Astrocyte of the cerebellum (primary cell): ENCODE data around the gene GEMIN7.

Source experiments
- DNase-seq: peaks from one replicate; pipeline ENCODE4 v3.0.0-alpha.2; 2011; ENCODE audit warnings: low read depth
- H3K4me3 ChIP-seq: 2 replicates; pipeline ENCODE4 v1.5.1; 2011; ENCODE audit warnings: mild to moderate bottlenecking, low read depth, low read length, moderate library complexity
- in situ Hi-C: cut with HindIII; loops from 2 replicates; pipeline ENCODE4 v1.10.0; 2017; ENCODE audit warnings: low sequenced_read_pairs
- TF ChIP-seq, protein P1 (sequence below): IDR thresholded peaks from 2 replicates; pipeline ENCODE4 v1.5.1; 2012; ENCODE audit warnings: low read length, low read depth, moderate library complexity, mild to moderate bottlenecking; ENCODE audit errors: missing control alignments

The GEMIN7 gene

DNA sequence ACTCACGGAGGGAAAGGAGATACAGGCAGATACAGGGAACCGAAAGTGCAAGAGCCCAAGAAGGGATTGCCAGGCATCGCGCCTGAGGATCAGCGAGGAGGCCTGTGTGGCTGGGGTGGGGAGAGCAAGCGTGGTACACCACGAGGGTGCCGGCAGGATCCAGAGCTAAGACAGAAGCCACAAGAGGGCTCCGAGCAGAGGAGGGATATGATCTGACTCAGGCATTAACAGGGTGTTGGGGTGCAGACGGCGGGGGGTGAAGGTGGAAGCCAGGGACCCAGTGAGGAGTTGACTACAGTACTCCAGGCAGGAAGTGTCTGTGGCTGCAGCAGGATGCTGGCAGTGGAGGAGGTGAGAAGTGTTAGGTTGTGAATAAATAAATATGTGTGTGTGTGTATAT is 8.5 kb downstream of the GEMIN7 start:
- no peak overlapping the region for H3K4me3 ChIP-seq
- DNase-seq, result no peak
- in situ Hi-C loops, result no loop called here
- TF ChIP-seq, protein P1, sequence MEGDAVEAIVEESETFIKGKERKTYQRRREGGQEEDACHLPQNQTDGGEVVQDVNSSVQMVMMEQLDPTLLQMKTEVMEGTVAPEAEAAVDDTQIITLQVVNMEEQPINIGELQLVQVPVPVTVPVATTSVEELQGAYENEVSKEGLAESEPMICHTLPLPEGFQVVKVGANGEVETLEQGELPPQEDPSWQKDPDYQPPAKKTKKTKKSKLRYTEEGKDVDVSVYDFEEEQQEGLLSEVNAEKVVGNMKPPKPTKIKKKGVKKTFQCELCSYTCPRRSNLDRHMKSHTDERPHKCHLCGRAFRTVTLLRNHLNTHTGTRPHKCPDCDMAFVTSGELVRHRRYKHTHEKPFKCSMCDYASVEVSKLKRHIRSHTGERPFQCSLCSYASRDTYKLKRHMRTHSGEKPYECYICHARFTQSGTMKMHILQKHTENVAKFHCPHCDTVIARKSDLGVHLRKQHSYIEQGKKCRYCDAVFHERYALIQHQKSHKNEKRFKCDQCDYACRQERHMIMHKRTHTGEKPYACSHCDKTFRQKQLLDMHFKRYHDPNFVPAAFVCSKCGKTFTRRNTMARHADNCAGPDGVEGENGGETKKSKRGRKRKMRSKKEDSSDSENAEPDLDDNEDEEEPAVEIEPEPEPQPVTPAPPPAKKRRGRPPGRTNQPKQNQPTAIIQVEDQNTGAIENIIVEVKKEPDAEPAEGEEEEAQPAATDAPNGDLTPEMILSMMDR, result no peak

DNA sequence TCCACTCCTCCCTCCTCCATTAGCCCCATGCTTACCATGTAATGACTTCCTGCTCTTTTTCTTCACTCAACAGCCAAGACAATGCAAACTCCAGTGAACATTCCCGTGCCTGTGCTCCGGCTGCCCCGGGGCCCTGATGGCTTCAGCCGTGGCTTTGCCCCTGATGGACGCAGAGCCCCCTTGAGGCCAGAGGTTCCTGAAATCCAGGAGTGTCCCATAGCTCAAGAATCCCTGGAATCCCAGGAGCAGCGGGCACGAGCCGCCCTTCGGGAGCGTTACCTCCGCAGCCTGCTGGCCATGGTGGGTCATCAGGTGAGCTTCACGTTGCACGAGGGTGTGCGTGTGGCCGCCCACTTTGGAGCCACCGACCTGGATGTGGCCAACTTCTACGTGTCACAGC is 11.0 kb downstream of the GEMIN7 start:
- no peak overlapping the region for H3K4me3 ChIP-seq
- in situ Hi-C loops, result no loop called here
- TF ChIP-seq, protein P1, result no peak
- no peak for DNase-seq

DNA sequence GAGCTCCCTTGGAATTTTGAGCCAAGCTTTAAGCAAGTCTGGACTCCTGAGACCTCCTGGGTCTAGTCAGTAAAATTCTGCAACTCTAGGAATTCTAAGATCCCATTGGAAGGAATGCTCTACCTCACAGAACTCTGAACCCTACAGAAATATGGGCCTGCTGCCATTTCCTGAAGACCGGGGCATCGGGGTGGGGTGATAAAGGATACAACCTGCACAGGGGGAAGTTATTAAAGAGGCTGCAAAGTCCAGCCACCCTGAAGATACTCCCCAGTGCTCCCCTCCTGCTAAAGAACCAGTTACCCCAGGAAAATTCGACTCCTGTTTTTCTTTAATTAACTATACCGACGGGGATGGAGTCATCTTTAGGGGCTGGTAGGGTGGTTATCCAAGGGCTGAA is 11.5 kb downstream of the GEMIN7 start:
- TF ChIP-seq, protein P1, result no peak
- H3K4me3 ChIP-seq, result peak overlapping the region; percentile 99
- in situ Hi-C loops, result no loop called here
- DNase-seq, result no peak

DNA sequence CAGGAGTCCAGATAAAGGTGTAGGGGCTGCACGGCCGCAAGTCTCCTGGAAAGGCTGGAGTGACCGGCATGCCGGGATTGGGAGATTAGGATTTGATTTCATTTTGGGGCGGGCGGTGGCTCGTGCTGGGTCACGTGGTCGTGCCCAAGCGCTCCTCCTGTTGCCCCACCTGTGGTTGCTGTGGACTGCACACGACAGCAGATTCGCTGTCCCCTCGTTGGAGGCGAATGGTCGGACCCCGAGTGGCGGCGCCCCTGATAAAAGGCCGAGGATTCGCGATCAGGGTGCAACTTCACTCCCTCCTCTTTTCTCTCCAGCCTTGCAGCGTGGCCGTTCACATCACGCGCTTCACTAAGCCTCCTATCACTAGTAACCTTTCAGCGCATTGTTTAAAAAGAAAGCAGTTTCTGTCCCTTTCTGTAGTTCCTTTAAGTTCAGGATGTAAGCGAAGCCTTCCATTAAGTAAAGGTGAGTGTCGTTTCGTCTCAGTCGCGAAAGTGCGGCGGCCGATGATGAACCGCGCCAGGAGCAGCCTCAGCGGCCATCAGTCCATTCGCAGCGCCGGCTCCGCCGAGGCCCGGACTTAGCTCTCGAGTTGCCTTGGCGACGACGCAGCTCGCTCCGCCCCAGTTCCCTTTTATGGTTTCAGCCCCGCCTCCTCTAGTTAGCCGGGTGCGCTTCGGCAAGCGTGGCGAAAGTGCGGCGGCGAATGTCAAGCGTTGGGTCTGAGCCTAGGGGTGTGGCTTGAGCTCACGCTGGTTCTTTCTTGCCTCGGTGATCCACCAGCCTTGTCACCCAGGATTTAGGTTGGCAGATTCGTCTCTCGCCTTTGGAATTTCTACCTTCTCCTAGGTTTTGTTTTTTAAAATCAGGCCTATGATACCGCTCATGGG is 12.2 kb downstream of the GEMIN7 start:
- H3K4me3 ChIP-seq, result peak overlapping the region; percentile 99
- DNase-seq, result peak; percentile 98
- in situ Hi-C loops, result no loop called here
- TF ChIP-seq, protein P1, result no peak

DNA sequence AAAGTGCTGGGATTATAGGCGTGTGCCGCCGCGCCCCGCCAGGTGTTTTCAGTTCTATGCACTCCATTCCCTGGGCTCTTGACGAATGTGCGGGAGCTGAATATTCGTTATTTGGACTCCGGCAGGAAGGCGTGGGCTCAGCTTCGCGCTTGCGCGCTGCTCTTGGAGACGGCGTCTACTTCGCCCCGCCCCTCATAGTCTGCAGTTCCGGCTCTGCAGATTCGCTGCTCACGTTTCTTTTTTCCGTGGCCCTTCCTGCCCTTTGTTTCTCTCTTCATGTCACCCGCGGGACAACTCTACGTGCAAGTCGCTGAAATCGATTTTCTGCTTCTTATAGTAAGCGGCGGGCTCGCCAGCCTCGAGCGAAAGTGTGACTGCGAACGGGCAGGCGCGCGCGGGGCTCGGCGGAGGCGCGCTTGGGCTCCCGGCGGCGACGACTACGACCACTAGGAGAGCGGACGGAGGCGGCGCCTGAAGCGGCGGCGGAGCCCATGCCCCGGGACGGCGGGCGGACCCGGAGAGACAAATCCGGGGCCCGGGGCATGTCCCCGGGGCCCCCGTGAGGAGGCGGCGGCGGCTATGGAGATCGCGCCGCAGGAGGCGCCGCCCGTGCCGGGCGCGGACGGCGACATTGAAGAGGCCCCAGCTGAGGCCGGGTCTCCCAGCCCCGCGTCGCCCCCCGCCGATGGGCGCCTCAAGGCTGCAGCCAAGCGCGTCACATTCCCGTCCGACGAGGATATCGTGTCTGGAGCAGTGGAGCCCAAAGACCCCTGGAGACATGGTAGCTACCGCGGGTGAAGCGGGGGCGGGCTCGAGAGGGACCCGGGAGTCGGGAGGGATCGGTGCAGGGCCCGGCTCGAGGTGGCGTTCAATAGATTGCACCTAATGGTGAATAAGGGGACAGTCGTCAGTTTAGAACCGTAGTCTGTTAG is 14.0 kb downstream of the GEMIN7 start, which contains the start of gene PPP1R37:
PPP1R37 (plus strand) TSS at position 433 of the 932 bp plus-strand sequence; CDS start at position 580, 147 bp downstream.
- TF ChIP-seq, protein P1, result peak; percentile 20
- DNase-seq, result peak; percentile 96
- in situ Hi-C loops, result no loop called here
- H3K4me3 ChIP-seq, result peak within 1 kb of the TSS; percentile 99

DNA sequence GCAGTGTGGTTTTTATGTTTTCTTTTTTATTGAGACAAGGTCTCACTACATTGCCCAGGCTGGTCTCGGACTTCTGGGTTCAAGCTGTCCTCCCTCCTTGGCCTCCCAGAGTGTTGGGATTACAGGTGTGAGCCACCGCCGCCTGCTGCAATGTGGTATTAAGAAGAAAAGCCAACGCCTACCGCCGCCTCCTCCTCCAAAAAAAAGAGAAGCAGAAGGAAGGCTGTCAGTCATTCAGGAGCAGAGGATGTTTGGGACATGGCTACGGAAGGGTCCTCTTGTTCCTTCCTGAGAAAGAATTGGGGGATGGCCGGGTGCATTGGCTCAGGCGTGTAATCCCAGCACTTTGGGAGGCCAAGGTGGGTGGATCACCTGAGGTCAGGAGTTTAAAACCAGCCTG is 15.1 kb downstream of the GEMIN7 start:
- H3K4me3 ChIP-seq, result peak overlapping the region; percentile 99
- in situ Hi-C loops, result no loop called here
- DNase-seq, result no peak
- TF ChIP-seq, protein P1, result no peak
